Natural killer cell (primary cell): ENCODE results near the gene RAMACL. TPM values are rescaled to one million over a fixed set of nuclear protein-coding genes. Genes with fewer than 3 reads are reported as not detected.

Source experiments
- ATAC-seq, 3 donors: fragments of 150-1000 bp in 2 of 3; fragments of 200-7000 bp in 1 of 3; cut with Tn5 transposase; 1 replicate in 1 of 3; 2 replicates in 2 of 3; pipeline ENCODE4 v1.10.0; 2021; ENCODE audit warnings: mild to moderate bottlenecking in 2 of 3, moderate library complexity in 2 of 3
- DNase-seq, 2 donors: peaks; one replicate each; pipeline versions ENCODE4 v3.0.0 to v3.0.0-alpha.2; 2013 to 2021; ENCODE audit warnings: mixed read lengths in 1 of 2
- H3K27ac ChIP-seq: one replicate; pipeline ENCODE4 v1.5.1; 2013; ENCODE audit warnings: mild to moderate bottlenecking, low read length
- H3K27me3 ChIP-seq: one replicate; pipeline ENCODE4 v1.6.1; 2013; ENCODE audit warnings: low read length; ENCODE audit not compliant: control insufficient read depth, insufficient read depth
- H3K36me3 ChIP-seq: one replicate; pipeline ENCODE4 v1.6.1; 2013; ENCODE audit warnings: low read length; ENCODE audit not compliant: control insufficient read depth, insufficient read depth
- H3K4me1 ChIP-seq: one replicate; pipeline ENCODE4 v1.6.1; 2013; ENCODE audit warnings: low read length; ENCODE audit not compliant: control insufficient read depth, insufficient read depth
- H3K4me3 ChIP-seq: one replicate; pipeline ENCODE4 v1.5.1; 2013; ENCODE audit warnings: low read length
- H3K9me3 ChIP-seq: one replicate; pipeline ENCODE4 v1.6.1; 2013; ENCODE audit warnings: low read length; ENCODE audit not compliant: control insufficient read depth, insufficient read depth
- H3K27ac Mint-ChIP-seq, 2 donors: one replicate each; pipeline ENCODE4 v1.8.0; 2022; ENCODE audit warnings: mild to moderate bottlenecking in 2 of 2, mixed read lengths in 2 of 2, moderate library complexity in 1 of 2
- H3K27me3 Mint-ChIP-seq, 2 donors: one replicate each; pipeline ENCODE4 v1.8.0; 2022; ENCODE audit warnings: low read depth in 2 of 2, mixed read lengths in 2 of 2
- H3K36me3 Mint-ChIP-seq: one replicate; pipeline ENCODE4 v1.8.0; 2022; ENCODE audit warnings: mixed read lengths
- H3K4me1 Mint-ChIP-seq, 2 donors: one replicate each; pipeline ENCODE4 v1.8.0; 2022; ENCODE audit warnings: mixed read lengths in 2 of 2
- H3K4me3 Mint-ChIP-seq: one replicate; pipeline ENCODE4 v1.8.0; 2022; ENCODE audit warnings: mild to moderate bottlenecking, moderate library complexity, mixed read lengths
- H3K9me3 Mint-ChIP-seq, 2 donors: one replicate each; pipeline ENCODE4 v1.8.0; 2022; ENCODE audit warnings: mixed read lengths in 2 of 2
- CTCF ChIP-seq: fragments of 200-600 bp; IDR thresholded peaks from one replicate; pipeline ENCODE4 v1.8.0; 2022; ENCODE audit warnings: antibody characterized with exemption
- WGBS: methylation state at CpG from one replicate; pipeline ENCODE4 v1.1.7; 2013; ENCODE audit warnings: missing lambda C conversion rate; ENCODE audit not compliant: insufficient coverage; 5-methylcytosine and 5-hydroxymethylcytosine counted together
- intact Hi-C: fragments of 100-400 bp; cut with micrococcal nuclease; formaldehyde crosslinking; loops from one replicate; pipeline ENCODE4 v1.14.2; 2022
- total RNA-seq, 4 donors: library from RNA; stranded (reverse); fragments of 120-200 nt in 1 of 4; gene quantifications; one replicate each; pipeline versions ENCODE4 v1.2.3 to v1.2.4, GENCODE V29; 2013 to 2022

RAMACL gene
- total RNA-seq, 3 donors from 2014 or later (not counting 1 experiment from before 2014, with no cell fraction given), result 0.68 to 5.6 (median 1.1) TPM

- Mint-ChIP-seq H3K36me3 (peaks cover 6% of the 10 kb centered on the region), H3K4me3 (no peak overlapping the region), H3K27ac (no peak overlapping the region), H3K9me3 (no peaks in the 10 kb centered on the region), H3K27me3 (peaks cover 23 to 27% of the 10 kb centered on the region in 2 donors), H3K4me1 (peaks cover 10 to 11% of the 10 kb centered on the region in 2 donors)
- Histone ChIP-seq H3K27ac (no peak overlapping the region), H3K27me3 (no peaks in the 10 kb centered on the region), H3K4me3 (no peak overlapping the region), H3K4me1 (peaks cover 3% of the 10 kb centered on the region), H3K9me3 (no peaks in the 10 kb centered on the region), H3K36me3 (no peaks in the 10 kb centered on the region)
- no peak for TF ChIP-seq CTCF
- ATAC-seq (peak; percentile 31 to 61 (median 40)), DNase-seq (no peak)
- 34% methylated on average over 16 of the region's 16 CpGs for WGBS
- intact Hi-C loops, result no loop called here
Observed at GRCh38 chr6:166556863-166557322, 29.6 kb downstream of the RAMACL start.

DNA sequence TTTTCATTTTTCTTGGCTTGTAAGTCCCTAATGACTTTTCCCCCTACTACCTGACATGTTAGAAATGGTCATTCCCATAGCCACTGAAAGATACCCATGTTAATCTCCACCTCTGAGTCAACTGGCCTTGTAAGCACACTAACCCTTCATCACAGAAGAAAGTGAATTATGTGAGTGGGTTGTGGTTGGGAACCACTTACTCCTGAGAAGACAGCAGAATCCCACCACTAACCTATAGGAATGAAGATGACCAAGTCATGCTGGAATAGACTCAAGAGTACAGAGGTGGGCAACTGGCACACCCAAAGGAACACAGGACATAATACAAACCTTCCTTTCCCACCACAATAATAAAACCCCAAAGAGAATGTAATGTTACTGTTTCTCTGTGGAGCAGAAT is 30.1 kb downstream of the RAMACL start:
- ATAC-seq (no peak), DNase-seq (no peak)
- peaks cover 6% of the 10 kb centered on the region for H3K36me3 Mint-ChIP-seq
- Histone ChIP-seq H3K9me3 (no peaks in the 10 kb centered on the region), H3K27ac (no peak overlapping the region), H3K27me3 (no peaks in the 10 kb centered on the region), H3K4me1 (peaks cover 3% of the 10 kb centered on the region), H3K4me3 (no peak overlapping the region), H3K36me3 (no peaks in the 10 kb centered on the region)
- intact Hi-C loops, result no loop called here
- peaks cover 23 to 26% of the 10 kb centered on the region in 2 donors for H3K27me3 Mint-ChIP-seq
- H3K4me3 Mint-ChIP-seq, result no peak overlapping the region
- peaks cover 10 to 11% of the 10 kb centered on the region in 2 donors for H3K4me1 Mint-ChIP-seq
- no peak for TF ChIP-seq CTCF
- H3K9me3 Mint-ChIP-seq, result no peaks in the 10 kb centered on the region
- no peak overlapping the region for H3K27ac Mint-ChIP-seq

DNA sequence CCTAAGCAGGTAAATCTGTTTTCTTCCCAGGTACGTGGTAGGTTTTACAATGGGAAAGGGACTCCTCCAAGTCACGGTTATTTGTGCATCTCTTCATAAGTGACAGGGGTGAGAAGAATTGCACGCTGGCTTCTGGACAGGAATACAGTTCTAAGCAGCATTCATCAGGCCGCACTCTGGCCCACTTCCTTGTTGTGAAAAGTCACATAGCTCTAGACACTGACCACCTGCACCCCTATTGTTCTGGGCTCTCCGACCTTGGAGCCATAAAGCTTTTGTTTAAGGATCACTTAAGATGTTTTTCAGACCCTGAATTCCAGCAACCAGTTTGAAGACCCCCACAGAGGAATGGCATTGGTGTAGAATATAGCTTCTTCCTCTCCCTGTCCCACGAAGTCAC is 31.4 kb downstream of the RAMACL start:
- 90% methylated on average over 6 of the region's 6 CpGs for WGBS
- Mint-ChIP-seq H3K9me3 (no peaks in the 10 kb centered on the region), H3K27me3 (peaks cover 21 to 29% of the 10 kb centered on the region in 2 donors), H3K4me3 (no peak overlapping the region), H3K4me1 (peaks cover 10 to 11% of the 10 kb centered on the region in 2 donors), H3K27ac (no peak overlapping the region), H3K36me3 (peaks cover 5% of the 10 kb centered on the region)
- no peak for ATAC-seq
- H3K27ac ChIP-seq, result no peak overlapping the region
- H3K27me3 ChIP-seq, result no peaks in the 10 kb centered on the region
- H3K4me3 ChIP-seq, result no peak overlapping the region
- H3K4me1 ChIP-seq, result peaks cover 3% of the 10 kb centered on the region
- intact Hi-C loops, result no loop called here
- H3K36me3 ChIP-seq, result no peaks in the 10 kb centered on the region
- DNase-seq, result no peak
- TF ChIP-seq CTCF, result no peak
- H3K9me3 ChIP-seq, result no peaks in the 10 kb centered on the region

- TF ChIP-seq CTCF, result no peak
- Mint-ChIP-seq H3K9me3 (no peaks in the 10 kb centered on the region), H3K4me3 (no peak overlapping the region), H3K27ac (no peak overlapping the region), H3K36me3 (no peaks in the 10 kb centered on the region), H3K4me1 (peaks cover 10 to 11% of the 10 kb centered on the region in 2 donors), H3K27me3 (peaks cover 19 to 29% of the 10 kb centered on the region in 2 donors)
- intact Hi-C loops, result no loop called here
- no peaks in the 10 kb centered on the region for H3K9me3 ChIP-seq
- no peak for ATAC-seq
- no peak for DNase-seq
- H3K27ac ChIP-seq, result no peak overlapping the region
- no peaks in the 10 kb centered on the region for H3K27me3 ChIP-seq
- H3K4me1 ChIP-seq, result peaks cover 3% of the 10 kb centered on the region
- no peaks in the 10 kb centered on the region for H3K36me3 ChIP-seq
- 90% methylated on average over 2 of the region's 8 CpGs for WGBS
- no peak overlapping the region for H3K4me3 ChIP-seq
Observed at GRCh38 chr6:166554316-166554715, 32.2 kb downstream of the RAMACL start.
